NCI-H1105 (cell line): Measurements from ENCODE around the gene COL3A1.

ENCODE experiments used
- DNase-seq: peaks from one replicate; lab custom pipeline; 2025; lab: John Stamatoyannopoulos, UW

The COL3A1 gene

GRCh38 chr2:188975497-188976102 is 1.4 kb downstream of the COL3A1 start:
- no peak for DNase-seq

- DNase-seq: no peak
These were observed 2.5 kb downstream of the COL3A1 start for GRCh38 chr2:188976545-188977268.

DNA sequence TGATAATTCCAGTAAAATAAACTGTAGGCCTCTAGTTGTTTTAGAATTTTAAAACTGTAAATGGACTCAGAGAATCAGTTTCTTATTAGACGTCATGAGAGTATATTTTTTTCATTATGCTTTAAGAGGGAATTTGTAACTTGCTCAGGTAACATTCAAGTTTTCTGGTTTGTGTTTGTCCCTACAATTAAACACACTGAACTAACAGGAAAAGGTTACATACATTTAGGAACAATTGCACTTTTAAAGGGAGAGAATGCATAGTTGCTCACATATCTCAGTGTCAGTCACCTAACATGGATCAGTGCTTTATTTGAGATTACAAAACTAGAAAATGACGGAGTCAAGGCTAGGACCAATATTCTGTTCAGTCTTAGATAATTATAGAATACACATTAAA is 3.1 kb downstream of the COL3A1 start:
- DNase-seq: no peak

DNA sequence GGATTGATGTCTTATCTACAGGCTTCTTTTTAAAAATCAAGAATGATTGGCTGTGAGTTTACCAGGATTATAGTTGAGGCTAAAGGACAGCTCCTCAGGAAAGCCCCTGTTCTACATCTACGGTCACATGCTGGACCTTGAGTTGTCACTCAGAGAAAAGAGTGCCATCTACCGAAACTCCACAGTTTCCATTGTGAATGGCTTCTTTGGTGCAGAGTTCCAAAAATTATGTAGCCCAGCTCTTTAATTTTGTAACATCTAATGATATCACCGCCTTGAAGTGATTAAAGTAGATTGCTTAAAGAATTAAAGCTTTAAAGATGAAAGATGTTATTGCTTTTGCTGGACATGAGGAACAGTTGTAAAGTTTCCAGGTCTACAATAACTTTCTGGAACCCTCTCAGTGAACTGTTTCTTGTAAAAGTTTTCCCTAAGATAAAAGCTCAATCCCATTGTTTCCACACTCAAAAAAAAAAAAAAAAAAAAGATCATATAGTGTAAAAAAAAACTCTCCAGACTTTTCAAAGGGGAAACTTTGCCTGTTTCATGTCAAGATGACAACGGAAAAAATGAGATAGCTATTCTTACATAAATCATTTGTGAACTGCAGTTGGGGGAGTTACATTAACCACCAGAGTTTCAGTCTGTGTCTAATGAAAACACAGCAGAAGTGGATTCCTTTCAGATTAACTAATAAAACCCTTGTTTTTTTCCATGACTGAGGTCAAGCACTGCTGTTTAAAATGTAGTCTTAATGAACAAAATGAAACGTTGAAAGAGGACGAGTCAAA is 4.3 kb downstream of the COL3A1 start:
- no peak for DNase-seq

DNA sequence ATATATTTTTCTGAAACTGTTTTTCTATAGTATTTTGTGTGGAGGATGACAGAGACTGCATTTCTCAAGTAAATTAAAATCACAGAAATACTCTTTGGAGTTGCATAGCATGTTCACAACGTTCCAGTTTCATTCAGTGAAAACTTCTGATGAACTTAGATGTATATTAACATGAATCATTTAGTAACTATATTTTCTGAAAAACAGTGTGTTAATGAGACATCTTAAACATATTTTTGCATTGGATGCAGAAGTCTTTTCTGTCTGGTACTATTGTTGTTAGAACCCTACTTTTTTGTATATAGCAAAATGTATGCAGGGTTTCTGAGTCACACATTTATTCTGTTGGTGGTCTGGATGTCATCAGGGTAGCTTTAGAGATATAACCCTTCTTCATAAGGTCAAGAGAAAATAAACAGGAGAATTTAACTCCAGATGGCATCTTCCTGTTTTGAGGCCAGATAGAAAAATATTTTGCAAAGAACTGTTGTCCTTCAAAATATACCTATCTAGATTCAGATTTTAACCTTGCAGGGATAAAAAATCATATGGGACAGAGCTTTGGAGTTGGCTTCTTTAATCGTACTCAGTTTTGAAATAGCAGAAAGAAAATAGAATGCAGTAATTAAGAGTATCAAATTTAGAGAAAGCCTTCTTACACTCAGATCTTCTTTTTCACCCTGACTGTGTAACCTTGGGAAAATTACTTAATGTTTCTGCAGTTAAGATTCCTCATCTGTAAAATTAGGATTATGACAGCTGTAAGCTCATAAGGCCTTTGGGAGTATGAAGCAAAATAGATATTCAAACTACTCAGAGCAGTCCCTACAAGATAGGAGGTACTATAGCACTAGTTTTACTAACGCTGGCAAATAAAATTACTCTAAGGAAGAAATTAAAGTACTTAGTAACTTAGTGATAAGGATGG is 5.3 kb downstream of the COL3A1 start:
- no peak for DNase-seq

GRCh38 chr2:188983427-188984064 is 9.4 kb downstream of the COL3A1 start:
- no peak for DNase-seq

GRCh38 chr2:188984065-188984491 is 9.9 kb downstream of the COL3A1 start:
- DNase-seq: no peak

- no peak for DNase-seq
These were observed 10.5 kb downstream of the COL3A1 start for GRCh38 chr2:188984680-188985079.

DNA sequence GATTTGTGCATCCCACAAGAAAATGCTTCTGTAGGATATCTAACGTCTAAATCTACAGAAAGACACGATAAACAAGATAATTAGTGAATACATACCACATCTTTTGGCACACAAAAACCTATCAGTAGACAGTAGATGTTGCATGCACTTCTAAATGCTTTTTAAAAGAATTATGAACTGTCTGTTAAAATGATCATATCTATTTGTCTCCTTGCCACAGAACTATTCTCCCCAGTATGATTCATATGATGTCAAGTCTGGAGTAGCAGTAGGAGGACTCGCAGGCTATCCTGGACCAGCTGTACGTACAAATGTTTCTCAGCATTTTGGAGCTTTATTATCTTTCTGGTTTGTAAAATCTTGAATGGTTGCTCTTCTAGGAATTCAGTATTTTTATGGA is 12.7 kb downstream of the COL3A1 start:
- no peak for DNase-seq

DNA sequence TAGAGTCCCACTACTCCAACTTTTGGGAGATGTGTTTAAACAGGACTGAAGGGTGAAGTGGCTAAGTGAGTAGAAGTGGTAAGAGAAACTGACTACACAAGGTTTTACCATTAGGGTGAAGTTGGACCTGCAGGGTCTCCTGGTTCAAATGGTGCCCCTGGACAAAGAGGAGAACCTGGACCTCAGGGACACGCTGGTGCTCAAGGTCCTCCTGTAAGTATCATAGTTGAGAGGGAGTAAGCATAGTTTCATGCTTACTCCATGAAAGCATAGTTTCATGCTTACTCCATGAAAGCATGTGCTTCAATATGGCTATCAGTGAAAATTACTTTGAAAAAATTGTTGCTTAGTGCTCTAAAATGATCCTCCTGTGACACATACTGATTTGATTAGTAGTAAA is 19.1 kb downstream of the COL3A1 start:
- DNase-seq: no peak

DNA sequence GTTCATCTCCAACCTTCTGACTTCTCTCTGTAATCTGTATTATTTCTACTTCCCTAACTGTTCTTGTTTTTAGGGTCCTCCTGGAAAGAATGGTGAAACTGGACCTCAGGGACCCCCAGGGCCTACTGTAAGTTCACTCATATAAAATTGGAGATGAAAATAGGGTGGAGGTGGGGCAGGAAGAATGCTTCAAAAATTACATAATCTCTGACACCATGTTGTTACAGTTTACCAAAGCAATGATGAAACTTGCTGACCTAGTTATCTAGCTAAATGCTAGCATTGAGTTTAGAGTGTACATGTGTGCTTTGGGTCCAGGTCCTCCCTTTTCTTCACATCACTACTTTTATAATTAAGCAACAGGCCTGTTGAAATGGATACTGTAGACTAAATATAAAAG is 23.1 kb downstream of the COL3A1 start:
- DNase-seq: no peak

DNA sequence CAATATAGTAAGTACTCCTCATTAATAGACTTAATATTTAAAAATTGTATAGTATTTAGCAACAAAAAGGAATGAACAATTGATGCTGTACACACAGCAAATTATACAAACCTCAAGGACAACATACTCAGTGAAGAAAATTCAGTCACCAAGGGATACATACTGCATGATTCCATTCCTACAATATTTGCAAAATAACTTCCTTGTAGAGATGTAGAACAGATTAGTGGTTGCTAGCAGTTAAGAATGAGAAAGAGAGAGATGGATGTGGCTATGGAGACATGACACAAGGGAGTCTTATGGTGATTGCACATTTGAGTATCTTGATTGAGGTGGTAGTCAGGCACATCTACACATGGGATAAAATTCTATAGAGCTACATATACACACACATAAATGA is 26.0 kb downstream of the COL3A1 start:
- DNase-seq: no peak

- DNase-seq: no peak
These were observed 27.9 kb downstream of the COL3A1 start for GRCh38 chr2:189002079-189002478.

DNA sequence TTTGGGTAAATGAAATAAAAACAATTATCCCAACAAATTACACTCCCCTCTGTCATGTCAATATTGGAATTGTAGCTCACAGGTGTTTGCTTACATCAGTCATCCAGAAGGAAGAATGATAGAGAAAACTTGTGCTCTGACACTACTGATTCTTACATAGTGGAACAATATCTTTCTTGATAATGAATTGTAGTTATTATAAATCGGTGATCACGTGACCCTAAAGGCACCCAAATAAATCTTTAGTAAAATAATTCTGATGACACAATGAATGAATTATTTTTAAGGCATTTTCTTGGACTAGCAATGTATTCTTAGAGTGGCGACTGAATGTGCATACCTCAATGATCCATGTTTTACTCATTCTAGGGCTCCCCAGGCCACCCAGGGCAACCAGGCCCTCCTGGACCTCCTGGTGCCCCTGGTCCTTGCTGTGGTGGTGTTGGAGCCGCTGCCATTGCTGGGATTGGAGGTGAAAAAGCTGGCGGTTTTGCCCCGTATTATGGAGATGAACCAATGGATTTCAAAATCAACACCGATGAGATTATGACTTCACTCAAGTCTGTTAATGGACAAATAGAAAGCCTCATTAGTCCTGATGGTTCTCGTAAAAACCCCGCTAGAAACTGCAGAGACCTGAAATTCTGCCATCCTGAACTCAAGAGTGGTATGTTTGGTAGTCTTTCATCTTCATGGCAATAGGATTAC is 34.5 kb downstream of the COL3A1 start:
- DNase-seq: no peak

GRCh38 chr2:189010536-189010935 is 36.4 kb downstream of the COL3A1 start:
- DNase-seq: no peak

DNA sequence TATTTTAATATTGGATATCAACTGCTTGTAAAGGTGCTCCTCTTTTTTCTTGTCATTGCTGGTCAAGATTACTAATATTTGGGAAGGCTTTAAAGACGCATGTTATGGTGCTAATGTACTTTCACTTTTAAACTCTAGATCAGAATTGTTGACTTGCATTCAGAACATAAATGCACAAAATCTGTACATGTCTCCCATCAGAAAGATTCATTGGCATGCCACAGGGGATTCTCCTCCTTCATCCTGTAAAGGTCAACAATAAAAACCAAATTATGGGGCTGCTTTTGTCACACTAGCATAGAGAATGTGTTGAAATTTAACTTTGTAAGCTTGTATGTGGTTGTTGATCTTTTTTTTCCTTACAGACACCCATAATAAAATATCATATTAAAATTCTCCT is 38.2 kb downstream of the COL3A1 start:
- DNase-seq: no peak

GRCh38 chr2:189013031-189013430 is 38.9 kb downstream of the COL3A1 start:
- DNase-seq: no peak

DNA sequence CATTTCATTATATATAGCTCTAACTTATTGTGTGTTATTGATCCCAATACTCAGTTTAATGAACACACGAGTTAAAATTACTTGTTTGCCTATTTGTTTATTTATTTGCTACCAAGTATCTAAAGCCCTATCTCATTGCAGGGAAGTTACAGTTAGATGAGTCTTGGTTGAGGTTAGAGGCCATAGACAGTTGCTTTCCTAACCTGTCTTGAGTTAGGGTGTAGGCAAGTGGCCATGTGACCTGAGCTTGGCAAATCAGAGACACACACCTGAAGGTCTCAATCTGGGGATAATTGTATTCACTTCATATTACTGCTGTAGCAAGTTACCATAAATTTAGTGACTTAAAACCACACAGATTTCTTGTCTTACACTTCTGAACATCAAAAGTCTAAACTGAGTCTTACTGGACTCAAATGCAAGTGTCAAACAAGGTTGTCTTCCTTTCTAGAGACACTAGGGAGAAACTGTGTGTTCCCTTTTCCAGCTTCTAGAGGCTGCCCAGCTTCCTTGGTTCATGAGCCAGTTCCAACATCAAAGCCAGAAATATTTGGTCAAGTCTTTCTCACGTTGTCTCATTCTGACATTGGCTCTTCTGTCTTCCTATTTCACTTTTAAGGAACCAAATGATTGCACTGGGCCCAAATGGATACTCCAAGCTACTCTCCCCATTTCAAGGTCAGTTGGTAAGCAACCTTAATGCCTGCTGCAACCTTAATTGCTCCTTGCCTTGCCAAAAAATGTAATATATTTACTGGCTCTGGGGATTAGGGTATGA is 39.7 kb downstream of the COL3A1 start:
- no peak for DNase-seq

DNA sequence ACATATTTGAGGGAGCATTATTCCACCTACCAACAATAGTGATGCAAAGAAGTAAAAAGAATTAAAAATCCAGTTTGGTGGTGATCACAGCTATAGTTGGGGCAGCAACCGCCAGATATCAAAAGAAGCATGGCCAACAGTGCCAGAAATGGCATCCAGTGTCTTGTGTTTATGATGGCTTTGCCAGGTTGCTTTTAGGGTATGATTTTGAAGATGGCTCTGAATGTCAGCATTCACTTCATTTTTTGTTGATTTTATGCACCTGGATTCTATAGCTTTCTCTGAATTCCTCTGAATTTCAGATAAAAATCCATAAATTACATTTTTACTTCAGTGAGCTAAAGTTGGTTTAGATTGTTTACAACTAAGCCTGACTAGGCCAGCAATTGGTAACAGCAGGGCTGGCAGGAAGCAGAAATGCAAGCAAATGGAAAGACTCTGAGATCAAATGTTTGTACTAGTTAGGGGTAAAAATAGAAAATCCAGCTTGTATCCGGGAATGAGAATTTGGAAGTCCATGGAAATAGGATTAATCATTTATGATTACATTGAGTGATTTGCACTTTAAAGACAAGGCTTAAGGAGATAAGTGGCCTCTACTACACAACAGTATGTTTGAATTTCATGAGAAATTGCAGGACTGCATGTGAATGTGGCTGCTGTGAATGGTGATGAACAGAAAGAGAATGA is 40.4 kb downstream of the COL3A1 start:
- no peak for DNase-seq

DNA sequence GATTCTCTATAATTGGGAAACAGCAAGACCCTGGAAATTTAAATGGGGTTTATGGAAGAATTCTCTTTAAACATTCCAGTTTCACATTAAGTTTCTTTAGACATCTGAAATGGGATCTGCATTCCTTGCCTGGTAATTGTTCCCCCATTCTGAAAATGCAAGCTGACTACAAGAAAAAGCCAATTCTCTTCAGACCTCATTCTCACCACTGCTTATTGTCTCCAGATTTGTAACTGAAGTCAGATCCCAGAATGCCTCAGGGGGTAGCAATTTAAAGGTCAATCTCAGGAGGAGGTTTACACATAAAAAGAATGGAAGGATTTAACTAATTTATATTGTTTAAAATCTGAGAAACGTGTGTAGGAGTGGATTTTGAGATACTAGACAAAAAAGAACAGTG is 41.2 kb downstream of the COL3A1 start:
- DNase-seq: no peak
